Spleen (tissue), 7 donors: ENCODE data around the gene LENG8.

Experiments used
- POLR2A ChIP-seq, 3 donors: fragments of 450-650 bp; IDR thresholded peaks; one replicate each; pipeline ENCODE4 v1.5.1; 2017; ENCODE audit warnings: antibody characterized with exemption in 3 of 3, mild to moderate bottlenecking in 1 of 3
- POLR2AphosphoS5 ChIP-seq, 3 donors: sonication (generic); formaldehyde crosslinking; IDR thresholded peaks; one replicate each; pipeline ENCODE4 v1.5.1; 2017; ENCODE audit warnings: antibody characterized with exemption in 3 of 3
- TF ChIP-seq, protein P1 (sequence below), 11 experiments: fragments of 200-600 bp in 7 of 11; fragments of 450-650 bp in 4 of 11; sonication (generic) in 4 of 11; IDR thresholded peaks in 8 of 11; conservative IDR thresholded peaks in 3 of 11; 1 replicate in 7 of 11; 2 replicates in 4 of 11; pipeline versions ENCODE4 v1.4.0 to v1.8.0; 2016 to 2021; ENCODE audit warnings: antibody characterized with exemption in 11 of 11, inconsistent platforms in 4 of 11, mild to moderate bottlenecking in 1 of 11
- donor health status: DM: no; HTN: no; CAD: no; lungs with moderate emphysema.
- donor health status: DM: no; HTN: no; CAD: no.
- donor health status: DM: no; HTN: no; CAD: no.

DNA sequence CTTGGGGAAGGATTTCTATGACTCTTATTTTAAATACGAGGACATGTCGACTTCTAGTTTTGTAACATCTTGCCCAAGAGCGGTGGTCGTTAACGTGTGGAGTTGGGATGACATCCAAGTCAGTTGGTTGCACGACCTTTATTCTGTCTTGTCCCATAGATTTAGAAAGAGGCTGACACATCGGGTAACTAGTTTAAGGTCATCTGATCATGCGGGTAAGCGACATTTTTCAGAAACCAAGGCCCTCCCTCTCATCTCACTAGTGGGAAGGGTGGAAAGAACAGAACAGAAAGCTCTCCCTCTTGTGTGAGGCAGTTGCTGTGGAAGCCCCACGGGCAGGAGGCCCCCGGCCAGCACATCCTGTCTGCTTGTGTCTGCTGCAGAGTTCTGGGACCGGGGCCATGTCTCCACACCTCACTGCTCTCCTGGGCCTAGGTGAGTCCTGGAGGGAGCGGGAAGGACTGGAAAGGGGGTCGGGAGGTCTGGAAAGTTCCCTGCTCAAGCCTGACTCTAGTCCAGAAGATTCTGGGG lies 53.6 kb downstream of the LENG8 start, which contains the start of gene LAIR2:
- TF ChIP-seq, protein P1, sequence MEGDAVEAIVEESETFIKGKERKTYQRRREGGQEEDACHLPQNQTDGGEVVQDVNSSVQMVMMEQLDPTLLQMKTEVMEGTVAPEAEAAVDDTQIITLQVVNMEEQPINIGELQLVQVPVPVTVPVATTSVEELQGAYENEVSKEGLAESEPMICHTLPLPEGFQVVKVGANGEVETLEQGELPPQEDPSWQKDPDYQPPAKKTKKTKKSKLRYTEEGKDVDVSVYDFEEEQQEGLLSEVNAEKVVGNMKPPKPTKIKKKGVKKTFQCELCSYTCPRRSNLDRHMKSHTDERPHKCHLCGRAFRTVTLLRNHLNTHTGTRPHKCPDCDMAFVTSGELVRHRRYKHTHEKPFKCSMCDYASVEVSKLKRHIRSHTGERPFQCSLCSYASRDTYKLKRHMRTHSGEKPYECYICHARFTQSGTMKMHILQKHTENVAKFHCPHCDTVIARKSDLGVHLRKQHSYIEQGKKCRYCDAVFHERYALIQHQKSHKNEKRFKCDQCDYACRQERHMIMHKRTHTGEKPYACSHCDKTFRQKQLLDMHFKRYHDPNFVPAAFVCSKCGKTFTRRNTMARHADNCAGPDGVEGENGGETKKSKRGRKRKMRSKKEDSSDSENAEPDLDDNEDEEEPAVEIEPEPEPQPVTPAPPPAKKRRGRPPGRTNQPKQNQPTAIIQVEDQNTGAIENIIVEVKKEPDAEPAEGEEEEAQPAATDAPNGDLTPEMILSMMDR (IDR thresholded peaks at IDR 0.05 in 8 of 11, conservative IDR thresholded peaks at IDR 0.05 in 3 of 11) = no peak
- TF ChIP-seq POLR2A (IDR thresholded peaks at IDR 0.05) (no peak), POLR2AphosphoS5 (IDR thresholded peaks at IDR 0.05) (no peak)
